B cell (primary cell): ENCODE results near the gene NELL1. TPM values are rescaled to one million over a fixed set of nuclear protein-coding genes. Genes with fewer than 3 reads are reported as not detected.

Experiments
- ATAC-seq: fragments of 200-7000 bp; cut with Tn5 transposase; one replicate; pipeline ENCODE4 v1.10.0; 2021; ENCODE audit warnings: low read depth, mild to moderate bottlenecking, moderate number of reproducible peaks, moderate library complexity
- CTCF ChIA-PET: fragments of 350-600 bp; sonication (Branson Sonifier 250); formaldehyde crosslinking; loops from one replicate; lab custom pipeline; 2021; ENCODE audit warnings: antibody characterized with exemption, inconsistent platforms; lab: Charles Lee
- POLR2A ChIA-PET: fragments of 350-600 bp; sonication (Branson Sonifier 250); formaldehyde crosslinking; loops from one replicate; lab custom pipeline; 2021; ENCODE audit warnings: antibody characterized with exemption; lab: Charles Lee
- DNase-seq: peaks from one replicate; pipeline ENCODE4 v3.0.0; 2013
- H2AFZ ChIP-seq: 2 replicates; pipeline ENCODE4 v1.6.1; 2012; ENCODE audit warnings: mild to moderate bottlenecking, low read depth, low read length; ENCODE audit not compliant: insufficient read depth, poor library complexity, severe bottlenecking
- H3K27ac ChIP-seq, 2 donors: 1 replicate in 1 of 2; 2 replicates in 1 of 2; pipeline ENCODE4 v1.5.1; 2012 to 2013; ENCODE audit warnings: low read length in 2 of 2, mild to moderate bottlenecking in 2 of 2, moderate library complexity in 1 of 2
- H3K27me3 ChIP-seq, 4 experiments: fragments of 200-600 bp in 1 of 4; sonication (generic) in 1 of 4; replicated peaks in 1 of 4; 1 replicate in 2 of 4; 2 replicates in 2 of 4; pipeline versions ENCODE4 v1.6.1 to v1.7.0; 2013 to 2016; ENCODE audit warnings: low read length in 3 of 4, mild to moderate bottlenecking in 2 of 4, mixed read lengths in 1 of 4, moderate library complexity in 1 of 4; ENCODE audit not compliant: insufficient read depth in 4 of 4, control insufficient read depth in 3 of 4; ENCODE audit errors: control extremely low read depth in 1 of 4
- H3K36me3 ChIP-seq, 2 experiments: replicated peaks in 1 of 2; 1 replicate in 1 of 2; 2 replicates in 1 of 2; pipeline versions ENCODE4 v1.6.1 to v1.7.1; 2013; ENCODE audit warnings: low read length in 1 of 2; ENCODE audit not compliant: insufficient read depth in 2 of 2, control insufficient read depth in 1 of 2; ENCODE audit errors: control extremely low read depth in 1 of 2, extremely low read depth in 1 of 2
- H3K4me1 ChIP-seq, 2 donors: fragments of 200-600 bp in 1 of 2; sonication (generic) in 1 of 2; 1 replicate in 1 of 2; 2 replicates in 1 of 2; pipeline versions ENCODE4 v1.5.1 to v1.6.1; 2013 to 2017; ENCODE audit warnings: low read length in 2 of 2; ENCODE audit not compliant: control insufficient read depth in 2 of 2, insufficient read depth in 2 of 2
- H3K4me2 ChIP-seq: replicated peaks from 2 replicates; pipeline ENCODE3; 2012; ENCODE audit warnings: mild to moderate bottlenecking, low read depth, low read length; ENCODE audit not compliant: poor library complexity, severe bottlenecking
- H3K4me3 ChIP-seq, 5 experiments: fragments of 200-600 bp in 1 of 5; sonication (generic) in 1 of 5; 1 replicate in 3 of 5; 2 replicates in 2 of 5; pipeline versions ENCODE4 v1.5.1 to v1.7.0; 2011 to 2016; ENCODE audit warnings: low read length in 4 of 5, mild to moderate bottlenecking in 4 of 5, low read depth in 2 of 5, control low read depth in 1 of 5, moderate library complexity in 1 of 5; ENCODE audit not compliant: insufficient read depth in 1 of 5; ENCODE audit errors: control extremely low read depth in 1 of 5, extremely low read depth in 1 of 5
- H3K79me2 ChIP-seq: fragments of 200-600 bp; sonication (generic); one replicate; pipeline ENCODE4 v1.6.0; 2016; ENCODE audit warnings: low read length; ENCODE audit not compliant: control insufficient read depth, insufficient read depth
- H3K9ac ChIP-seq: fragments of 200-600 bp; sonication (generic); 2 replicates; pipeline ENCODE4 v1.6.1; 2017; ENCODE audit warnings: mild to moderate bottlenecking, low read length, moderate library complexity
- H3K9me3 ChIP-seq, 3 donors: one replicate each; pipeline versions ENCODE4 v1.6.1 to v1.7.1; 2013; ENCODE audit warnings: low read length in 2 of 3; ENCODE audit not compliant: control insufficient read depth in 2 of 3, insufficient read depth in 1 of 3; ENCODE audit errors: control extremely low read depth in 1 of 3
- H4K20me1 ChIP-seq: 2 replicates; pipeline ENCODE4 v1.6.0; 2012; ENCODE audit warnings: mild to moderate bottlenecking, low read length; ENCODE audit not compliant: insufficient read depth, control insufficient read depth, poor library complexity, severe bottlenecking
- H3K27ac Mint-ChIP-seq: one replicate; pipeline ENCODE4 v1.8.0; 2021; ENCODE audit warnings: mixed read lengths
- H3K27me3 Mint-ChIP-seq: one replicate; pipeline ENCODE4 v1.8.0; 2021; ENCODE audit warnings: mixed read lengths
- H3K4me1 Mint-ChIP-seq: one replicate; pipeline ENCODE4 v1.8.0; 2021; ENCODE audit warnings: mixed read lengths
- H3K4me3 Mint-ChIP-seq: one replicate; pipeline ENCODE4 v1.8.0; 2021; ENCODE audit warnings: mixed read lengths
- H3K9me3 Mint-ChIP-seq: one replicate; pipeline ENCODE4 v1.8.0; 2022; ENCODE audit warnings: mixed read lengths; ENCODE audit not compliant: insufficient read depth
- CTCF ChIP-seq: fragments of 200-600 bp; IDR thresholded peaks from one replicate; pipeline ENCODE4 v1.8.0; 2022; ENCODE audit warnings: antibody characterized with exemption, mild to moderate bottlenecking
- EZH2 ChIP-seq: IDR thresholded peaks from 2 replicates; pipeline ENCODE4 v1.6.1; 2012; ENCODE audit warnings: borderline replicate concordance, low read depth, mild to moderate bottlenecking, moderate library complexity, low read length; ENCODE audit not compliant: insufficient read depth, poor library complexity, severe bottlenecking
- WGBS: methylation state at CpG from one replicate; pipeline ENCODE4 v1.1.5; 2013; ENCODE audit warnings: missing lambda C conversion rate; ENCODE audit not compliant: insufficient coverage; 5-methylcytosine and 5-hydroxymethylcytosine counted together
- intact Hi-C: fragments of 100-400 bp; cut with micrococcal nuclease; formaldehyde crosslinking; loops from one replicate; pipeline ENCODE4 v1.10.0; 2022
- polyA plus RNA-seq: library from polyadenylated mRNA; depleted of rRNA; stranded (reverse); fragments of >200 nt; gene quantifications from 2 replicates; pipeline ENCODE4 v1.2.3, GENCODE V29; 2012
- total RNA-seq, 2 donors: library from RNA; stranded (reverse); fragments of 120-200 nt in 1 of 2; gene quantifications; 1 replicate in 1 of 2; 2 replicates in 1 of 2; pipeline versions ENCODE4 v1.2.3 to v1.2.4, GENCODE V29; 2013 to 2022

Gene NELL1
- total and polyA plus RNA-seq, 2 donors (not counting 1 experiment from before 2014, with no cell fraction given): not detected

GRCh38 chr11:20656901-20657300, 12.5 kb upstream of the NELL1 start:
- Mint-ChIP-seq H3K4me3 (no peak overlapping the region), H3K27me3 (peaks cover 11% of the 10 kb centered on the region), H3K9me3 (no peaks in the 10 kb centered on the region), H3K27ac (no peak overlapping the region), H3K4me1 (no peaks in the 10 kb centered on the region)
- POLR2A ChIA-PET: no interaction called here
- intact Hi-C loops: no loop called here
- no peak for DNase-seq
- no peaks in the 10 kb centered on the region for H3K79me2 ChIP-seq
- H3K36me3 ChIP-seq: no peaks in the 10 kb centered on the region
- no peak overlapping the region for H3K9ac ChIP-seq
- WGBS: 81% methylated on average over 3 of the region's 4 CpGs
- H2AFZ ChIP-seq: no peak overlapping the region
- H3K4me2 ChIP-seq: no peak overlapping the region
- TF ChIP-seq CTCF (no peak), EZH2 (no peak)
- CTCF ChIA-PET: interaction anchor here (0.9 to 1.2 kb wide), 2 partner anchors 9 to 14 kb away, joined by 3 read pairs; no protein-coding TSS in a partner anchor
- no peak for ATAC-seq
- no peak overlapping the region for H3K27ac ChIP-seq
- H3K27me3 ChIP-seq: peaks cover 0 to 3% (median 0%) of the 10 kb centered on the region in 4 experiments
- H3K9me3 ChIP-seq: peaks cover 0 to under 1% (median 0%) of the 10 kb centered on the region in 3 donors
- no peaks in the 10 kb centered on the region for H3K4me1 ChIP-seq
- no peaks in the 10 kb centered on the region for H4K20me1 ChIP-seq
- H3K4me3 ChIP-seq: no peak overlapping the region

- H3K9ac ChIP-seq: no peak overlapping the region
- no peak for ATAC-seq
- Mint-ChIP-seq H3K27ac (no peak overlapping the region), H3K9me3 (peaks cover 2% of the 10 kb centered on the region), H3K4me3 (no peak overlapping the region), H3K27me3 (peaks cover 11% of the 10 kb centered on the region), H3K4me1 (no peaks in the 10 kb centered on the region)
- H3K4me2 ChIP-seq: no peak overlapping the region
- no peak overlapping the region for H2AFZ ChIP-seq
- 60% methylated on average over 1 of the region's 1 CpG for WGBS
- no peaks in the 10 kb centered on the region for H4K20me1 ChIP-seq
- no peak overlapping the region for H3K4me3 ChIP-seq
- H3K79me2 ChIP-seq: no peaks in the 10 kb centered on the region
- CTCF ChIA-PET: no interaction called here
- H3K4me1 ChIP-seq: no peaks in the 10 kb centered on the region
- DNase-seq: no peak
- POLR2A ChIA-PET: no interaction called here
- peaks cover 0 to 3% (median 0%) of the 10 kb centered on the region in 4 experiments for H3K27me3 ChIP-seq
- H3K9me3 ChIP-seq: peaks cover 0 to 4% (median 3%) of the 10 kb centered on the region in 3 donors
- no peaks in the 10 kb centered on the region for H3K36me3 ChIP-seq
- intact Hi-C loops: no loop called here
- no peak overlapping the region for H3K27ac ChIP-seq
- TF ChIP-seq EZH2 (no peak), CTCF (no peak)
Observed at GRCh38 chr11:20658135-20658534, 11.3 kb upstream of the NELL1 start.
